ENCODE data around the gene THADA.

GRCh38 chr2:43302961-43303494 lies 292.8 kb downstream of the THADA start:
- no peak for TF ChIP-seq CTCF (IDR thresholded peaks at IDR 0.05; ENCODE audit: insufficient read depth, low read length)
- no peak for TF ChIP-seq POLR2AphosphoS5 (IDR thresholded peaks at IDR 0.05; ENCODE audit: low read depth)

Data from HL-60 (cell line).